Stimulated activated CD4-positive, alpha-beta T cell treated with anti-CD3 and anti-CD28 coated beads, Interleukin-4, amount 100 ng/mL, for 24 hours (primary cell): ENCODE data around the gene FIZ1.

Experiments used
- DNase-seq: peaks from one replicate; pipeline ENCODE4 v3.0.0-alpha.2; 2020

Gene FIZ1, protein sequence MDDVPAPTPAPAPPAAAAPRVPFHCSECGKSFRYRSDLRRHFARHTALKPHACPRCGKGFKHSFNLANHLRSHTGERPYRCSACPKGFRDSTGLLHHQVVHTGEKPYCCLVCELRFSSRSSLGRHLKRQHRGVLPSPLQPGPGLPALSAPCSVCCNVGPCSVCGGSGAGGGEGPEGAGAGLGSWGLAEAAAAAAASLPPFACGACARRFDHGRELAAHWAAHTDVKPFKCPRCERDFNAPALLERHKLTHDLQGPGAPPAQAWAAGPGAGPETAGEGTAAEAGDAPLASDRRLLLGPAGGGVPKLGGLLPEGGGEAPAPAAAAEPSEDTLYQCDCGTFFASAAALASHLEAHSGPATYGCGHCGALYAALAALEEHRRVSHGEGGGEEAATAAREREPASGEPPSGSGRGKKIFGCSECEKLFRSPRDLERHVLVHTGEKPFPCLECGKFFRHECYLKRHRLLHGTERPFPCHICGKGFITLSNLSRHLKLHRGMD

DNA sequence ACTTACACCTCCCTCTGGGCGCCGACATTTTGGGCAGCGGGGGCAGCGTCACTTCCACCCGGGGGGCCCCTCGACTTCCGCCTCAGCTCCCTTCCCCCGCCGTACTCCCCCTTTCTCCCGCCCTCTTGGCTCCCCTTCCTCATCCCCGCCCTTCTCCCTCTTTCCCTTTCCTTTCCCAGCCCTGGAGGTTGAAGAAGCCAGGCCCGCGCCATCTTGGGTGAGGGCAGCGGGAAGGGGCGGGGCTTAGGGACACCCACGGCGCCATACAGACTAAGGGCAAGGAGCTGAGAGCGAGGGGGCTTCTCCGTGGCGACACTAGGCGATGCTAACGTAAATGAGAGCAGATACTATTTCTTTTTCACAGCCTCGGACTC, at the start of gene FIZ1:
Gene FIZ1 (minus strand): TSS at position 50 of the 374 bp plus-strand sequence. CDS start 1,652 bp downstream, outside the sequence.
- peak; percentile 98 for DNase-seq

DNA sequence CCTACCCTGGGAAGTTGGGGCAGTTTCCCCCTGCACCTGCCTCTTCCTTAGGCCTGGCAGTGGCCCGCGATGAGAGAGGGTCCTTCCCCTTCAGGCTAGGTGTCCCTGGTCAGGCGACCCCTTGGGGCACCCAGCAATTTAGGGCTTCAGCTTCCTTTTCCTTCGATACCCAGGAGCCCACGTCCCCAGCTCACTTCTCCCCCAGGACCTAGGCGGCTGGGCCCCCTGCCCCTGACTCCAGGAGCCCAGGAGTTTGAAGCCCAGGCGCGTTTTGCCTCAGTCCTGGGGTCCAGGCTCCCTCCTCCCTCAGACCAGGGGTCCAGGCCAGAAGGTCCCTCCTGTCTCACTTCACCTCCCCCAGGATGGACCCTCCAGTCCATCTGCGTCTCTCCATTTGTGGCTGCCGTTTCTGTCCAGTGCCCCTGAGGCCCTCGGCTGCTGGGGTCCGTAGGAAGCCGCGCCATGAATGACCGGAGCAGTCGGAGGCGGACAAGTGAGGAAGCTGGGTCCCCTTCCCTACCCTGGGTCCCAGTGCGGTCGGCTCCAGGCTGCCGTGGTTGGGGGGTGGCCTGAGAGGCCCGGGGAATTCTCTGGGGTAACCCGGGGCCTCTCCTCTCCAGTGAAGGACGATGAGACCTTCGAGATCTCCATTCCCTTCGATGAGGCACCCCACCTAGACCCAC, 49.4 kb upstream of the FIZ1 start:
- no peak for DNase-seq

DNA sequence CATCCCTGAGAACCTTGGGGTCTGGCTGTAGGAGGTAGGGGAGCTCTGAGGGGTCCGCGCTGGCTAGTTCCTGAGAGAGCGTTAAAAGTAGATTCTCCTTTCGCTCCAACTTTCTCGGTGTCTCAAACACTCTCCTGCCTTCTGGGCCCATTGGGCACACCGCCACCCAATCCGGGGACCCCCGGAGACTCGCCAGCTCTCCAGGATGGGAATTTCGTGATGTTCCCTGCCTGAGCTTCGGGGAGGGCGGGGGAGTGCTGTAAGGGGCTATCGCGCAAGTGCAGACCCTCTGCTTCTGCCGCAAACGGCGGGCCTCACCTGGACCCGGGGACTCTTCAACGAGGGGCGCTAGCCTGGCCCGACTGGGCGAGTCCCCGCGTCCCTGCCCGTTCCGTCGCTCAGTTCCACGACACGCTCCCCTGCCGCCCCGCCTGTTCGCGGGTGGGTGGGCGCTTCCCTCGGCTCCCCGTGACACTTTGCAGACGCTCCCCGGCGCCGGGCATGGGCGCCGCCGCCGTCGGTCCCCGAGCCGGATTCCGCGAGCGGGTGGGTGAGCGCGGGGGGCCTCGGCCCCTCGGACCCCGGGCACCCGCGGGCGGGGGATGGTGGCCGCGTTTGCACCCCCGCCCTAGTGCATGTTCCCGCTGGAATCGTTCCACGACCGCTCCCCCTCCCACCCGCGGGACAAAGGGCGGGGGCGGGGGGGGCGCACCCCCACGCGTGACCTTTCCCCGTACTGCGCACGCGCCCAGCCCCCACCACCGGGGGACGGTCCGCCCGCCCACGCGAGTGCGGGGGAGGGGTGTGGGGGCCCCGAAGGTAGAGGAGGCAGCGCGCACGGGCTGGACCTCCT, 48.6 kb upstream of the FIZ1 start, which contains the start of gene CCDC106:
Gene CCDC106 (plus strand): TSS at position 481 of the 853 bp plus-strand sequence. CDS start 835 bp downstream, outside the sequence.
- peak; percentile 44 for DNase-seq

DNA sequence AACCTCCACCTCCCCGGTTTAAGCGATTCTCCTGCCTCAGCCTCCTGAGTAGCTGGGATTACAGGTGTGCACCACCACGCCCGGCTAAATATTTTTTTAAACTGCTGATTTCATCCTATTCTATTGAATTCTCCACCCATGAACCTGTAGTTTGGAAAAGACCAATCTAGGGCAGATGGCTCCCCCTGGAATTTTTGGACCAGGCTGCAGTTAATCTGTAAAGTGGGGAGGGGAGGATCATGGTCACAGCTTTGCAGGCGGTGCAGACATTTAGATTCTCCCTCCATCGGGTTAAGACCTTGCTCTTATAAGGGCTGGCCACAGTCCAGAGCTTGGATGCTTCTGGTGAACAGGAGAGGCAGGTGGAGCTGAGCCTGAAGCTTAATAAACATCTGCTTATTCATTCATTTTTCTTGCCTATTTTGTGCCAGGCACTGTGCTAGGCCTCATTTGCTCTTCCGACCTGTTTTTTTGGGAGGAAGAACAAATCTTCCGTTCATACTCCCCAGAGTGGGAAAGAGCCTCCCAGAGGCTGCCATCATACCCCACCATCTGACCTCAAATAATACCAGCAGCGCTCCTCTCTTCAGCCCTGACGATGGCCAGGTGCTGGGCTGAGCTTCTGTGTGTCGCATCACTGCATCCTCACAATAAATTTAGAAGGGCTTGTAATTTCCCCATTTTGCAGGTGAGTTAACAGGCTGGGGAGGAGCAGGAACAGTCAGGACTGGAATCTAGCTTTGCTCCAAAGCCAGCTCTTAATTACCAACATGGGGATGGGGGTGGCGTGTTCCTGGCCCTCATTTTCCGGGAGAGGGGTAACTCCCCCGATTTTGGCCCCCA, 47.8 kb upstream of the FIZ1 start:
- no peak for DNase-seq

DNA sequence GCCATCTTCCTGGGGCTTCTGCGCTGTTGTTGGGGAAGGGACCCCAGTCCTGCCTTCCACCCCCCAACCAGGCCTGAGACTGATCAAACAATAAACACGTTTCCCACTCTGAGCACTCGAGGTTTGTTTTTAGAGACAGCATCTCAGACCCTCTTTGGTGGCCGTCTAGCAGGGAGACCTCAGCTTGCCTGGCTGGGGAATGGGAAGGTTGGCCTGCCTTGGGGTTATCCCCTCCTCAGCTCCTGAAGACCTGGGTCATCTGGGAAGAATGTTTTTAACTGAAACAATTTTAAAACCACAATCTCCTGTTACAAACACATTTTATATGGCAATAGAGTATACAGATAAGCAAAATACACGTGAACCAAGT, 46.2 kb upstream of the FIZ1 start:
- DNase-seq, result no peak

DNA sequence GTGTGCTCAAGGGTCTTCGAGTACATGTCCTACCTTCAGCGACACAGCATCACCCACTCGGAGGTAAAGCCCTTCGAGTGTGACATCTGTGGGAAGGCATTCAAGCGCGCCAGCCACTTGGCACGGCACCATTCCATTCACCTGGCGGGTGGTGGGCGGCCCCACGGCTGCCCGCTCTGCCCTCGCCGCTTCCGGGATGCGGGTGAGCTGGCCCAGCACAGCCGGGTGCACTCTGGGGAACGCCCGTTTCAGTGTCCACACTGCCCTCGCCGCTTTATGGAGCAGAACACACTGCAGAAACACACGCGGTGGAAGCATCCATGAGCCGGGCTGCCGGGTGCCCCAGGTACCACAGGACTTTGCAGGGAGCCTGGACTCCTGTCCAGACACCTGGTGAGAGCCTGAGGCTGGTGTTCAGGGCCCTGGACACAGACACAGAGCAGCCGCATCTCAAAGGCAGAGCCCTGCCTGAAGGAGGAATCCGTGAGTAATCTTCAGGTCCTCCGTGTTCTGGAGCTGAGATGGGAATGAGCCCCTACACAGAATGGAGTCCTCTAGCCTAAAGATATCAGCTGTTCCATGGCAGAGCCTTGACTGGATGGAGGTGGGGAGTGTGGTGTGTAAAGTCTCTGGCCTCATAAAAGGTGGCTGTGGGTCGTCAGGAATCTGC, 45.7 kb upstream of the FIZ1 start:
- DNase-seq, result no peak

DNA sequence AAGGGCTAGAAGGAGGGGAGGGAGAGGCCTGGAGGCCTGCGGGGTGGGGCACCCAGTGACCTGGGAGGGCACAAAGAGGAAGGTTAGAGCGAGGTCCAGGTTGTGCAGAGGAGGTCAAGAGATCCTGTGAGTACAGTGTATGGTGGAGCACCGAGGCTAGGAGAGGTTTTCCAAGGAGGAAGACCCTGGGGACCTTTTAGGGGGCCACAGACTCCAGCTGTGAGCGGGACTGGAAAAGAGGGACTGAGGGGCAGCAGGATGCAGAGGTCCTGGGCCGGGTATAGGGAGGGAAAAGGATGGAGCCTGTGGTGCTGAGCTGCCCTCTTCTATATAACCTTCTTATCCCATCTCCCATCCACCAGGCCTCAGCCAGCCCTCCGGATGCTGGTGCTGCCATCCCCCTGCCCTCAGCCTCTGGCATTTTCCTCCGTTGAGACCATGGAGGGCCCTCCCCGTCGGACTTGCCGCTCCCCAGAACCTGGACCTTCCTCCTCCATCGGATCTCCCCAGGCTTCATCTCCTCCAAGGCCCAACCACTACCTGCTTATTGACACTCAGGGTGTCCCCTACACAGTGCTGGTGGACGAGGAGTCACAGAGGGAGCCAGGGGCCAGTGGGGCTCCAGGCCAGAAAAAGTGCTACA, 45.0 kb upstream of the FIZ1 start:
- DNase-seq, result no peak

DNA sequence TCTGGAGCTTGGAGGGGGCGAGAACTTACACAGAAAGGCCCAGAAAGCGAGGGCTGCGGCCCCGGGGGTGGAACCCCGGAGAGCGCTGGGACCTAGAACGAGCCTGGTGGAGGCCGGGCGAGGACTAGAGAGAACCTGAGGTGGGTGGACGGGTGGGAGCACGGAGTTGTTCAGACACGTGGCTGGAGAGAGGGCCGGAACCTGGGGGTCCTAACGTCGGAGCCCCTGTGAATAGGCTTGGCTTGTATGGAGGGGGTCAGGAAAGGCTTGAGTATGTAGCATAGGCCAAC, 44.5 kb upstream of the FIZ1 start:
- DNase-seq, result no peak

DNA sequence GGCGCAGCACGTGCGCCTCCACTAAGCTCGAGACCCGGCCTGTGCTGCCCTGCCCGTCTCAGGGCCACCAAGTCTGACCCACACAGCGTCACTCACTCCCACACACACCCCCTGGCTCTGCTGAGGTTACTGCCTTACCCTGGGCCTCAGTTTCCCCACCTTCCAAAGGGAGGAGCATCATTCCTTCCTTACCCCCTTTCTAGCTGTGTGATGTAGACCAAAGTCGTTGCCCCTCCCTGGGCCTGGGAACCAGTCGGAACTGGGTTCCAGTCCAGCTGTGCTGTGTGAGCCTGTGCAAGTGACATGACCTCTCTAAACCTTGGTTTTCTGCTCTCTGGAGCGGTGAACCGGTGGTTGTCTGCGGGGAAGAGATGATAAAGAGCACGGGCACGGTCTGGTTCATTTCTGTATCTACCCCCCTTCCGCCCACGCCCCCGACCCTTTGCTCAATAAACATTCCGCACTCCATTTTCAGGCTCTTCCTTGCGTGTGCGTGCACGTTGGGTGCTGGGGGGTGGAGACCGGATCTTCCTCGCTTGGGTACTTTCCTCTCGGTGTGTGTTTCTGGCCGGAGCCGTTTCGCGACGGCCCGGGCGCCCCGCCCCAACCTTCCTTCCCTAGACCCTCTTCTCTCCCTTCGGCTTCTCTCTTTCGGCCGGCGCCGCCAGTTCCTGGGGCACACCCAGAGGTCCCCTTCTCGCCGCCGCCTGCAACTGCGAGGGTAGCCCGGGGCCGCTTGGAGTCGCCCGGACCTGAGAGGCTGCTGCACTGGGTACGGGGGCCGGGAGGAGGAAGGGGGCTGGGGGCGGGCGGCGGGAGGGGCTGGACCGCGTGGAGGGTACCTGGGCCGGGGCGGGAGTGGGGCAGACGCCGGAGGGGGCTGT, 43.9 kb upstream of the FIZ1 start, which contains the start of gene ZNF581:
Gene ZNF581 (plus strand): TSS at position 647 of the 884 bp plus-strand sequence. CDS start 923 bp downstream, outside the sequence.
- peak; percentile 85 for DNase-seq

DNA sequence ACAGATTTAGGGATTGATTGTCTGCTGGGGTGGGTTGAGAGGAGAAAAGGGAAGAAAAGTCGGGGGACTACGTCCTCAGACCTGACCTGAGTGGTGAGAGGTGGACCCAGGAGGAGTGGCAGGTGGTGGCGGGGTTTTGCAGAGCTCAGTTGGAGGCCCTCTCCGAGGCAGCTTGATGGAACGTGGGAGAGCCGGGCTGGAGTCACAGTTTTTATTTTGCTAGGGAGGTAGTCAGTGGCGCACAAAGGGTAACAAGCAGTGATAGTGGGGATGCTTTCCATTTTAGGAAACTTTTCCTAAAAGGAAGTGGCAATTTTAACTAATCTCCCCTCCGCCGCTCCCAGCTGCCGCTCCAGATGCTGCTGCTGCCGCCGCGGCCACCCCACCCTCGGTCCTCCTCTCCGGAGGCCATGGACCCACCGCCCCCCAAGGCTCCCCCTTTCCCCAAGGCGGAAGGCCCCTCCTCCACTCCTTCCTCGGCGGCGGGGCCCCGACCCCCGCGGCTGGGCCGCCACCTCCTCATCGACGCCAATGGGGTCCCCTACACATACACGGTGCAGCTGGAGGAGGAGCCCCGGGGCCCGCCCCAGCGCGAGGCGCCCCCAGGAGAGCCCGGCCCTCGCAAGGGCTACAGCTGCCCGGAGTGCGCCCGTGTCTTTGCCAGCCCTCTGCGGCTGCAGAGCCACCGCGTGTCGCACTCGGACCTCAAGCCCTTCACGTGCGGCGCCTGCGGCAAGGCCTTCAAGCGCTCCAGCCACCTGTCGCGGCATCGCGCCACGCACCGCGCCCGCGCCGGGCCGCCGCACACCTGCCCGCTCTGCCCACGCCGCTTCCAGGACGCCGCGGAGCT, 43.1 kb upstream of the FIZ1 start:
- DNase-seq, result peak; percentile 43

DNA sequence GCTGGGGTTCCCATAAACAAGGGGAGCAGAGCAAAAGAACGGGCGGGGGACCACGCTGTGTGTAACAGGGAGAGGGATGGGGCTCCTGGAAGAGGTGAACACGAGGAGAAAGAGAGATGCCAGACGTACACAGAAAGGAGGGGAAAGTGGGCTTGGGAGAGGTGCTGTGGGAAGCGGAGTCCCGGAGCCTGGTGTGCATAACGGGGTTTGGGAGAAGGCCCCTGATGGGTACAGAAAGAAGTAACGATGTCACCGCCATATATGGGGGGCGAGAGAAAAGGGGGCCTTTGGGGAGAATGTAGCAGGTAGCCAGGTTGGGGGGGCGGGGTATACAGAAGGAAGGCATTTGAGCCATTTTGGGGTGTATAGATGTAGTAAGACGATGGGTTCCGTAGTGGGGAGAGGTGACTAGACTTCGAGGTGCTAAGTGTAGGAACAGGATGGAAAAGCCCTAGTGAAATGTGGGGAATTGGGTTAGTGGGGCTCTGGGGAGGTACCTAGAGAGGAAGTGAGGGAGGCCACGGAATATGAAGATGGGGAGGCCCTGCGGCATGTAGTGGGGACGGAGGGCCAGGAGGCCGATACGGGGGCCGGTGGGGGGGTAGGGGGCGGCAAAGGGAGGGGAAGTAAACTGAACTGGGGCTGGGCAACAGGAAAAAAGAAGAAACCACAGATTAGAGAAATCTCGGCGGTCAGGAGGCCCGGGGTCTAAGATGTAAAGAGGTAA, 42.3 kb upstream of the FIZ1 start:
- DNase-seq, result peak; percentile 30

DNA sequence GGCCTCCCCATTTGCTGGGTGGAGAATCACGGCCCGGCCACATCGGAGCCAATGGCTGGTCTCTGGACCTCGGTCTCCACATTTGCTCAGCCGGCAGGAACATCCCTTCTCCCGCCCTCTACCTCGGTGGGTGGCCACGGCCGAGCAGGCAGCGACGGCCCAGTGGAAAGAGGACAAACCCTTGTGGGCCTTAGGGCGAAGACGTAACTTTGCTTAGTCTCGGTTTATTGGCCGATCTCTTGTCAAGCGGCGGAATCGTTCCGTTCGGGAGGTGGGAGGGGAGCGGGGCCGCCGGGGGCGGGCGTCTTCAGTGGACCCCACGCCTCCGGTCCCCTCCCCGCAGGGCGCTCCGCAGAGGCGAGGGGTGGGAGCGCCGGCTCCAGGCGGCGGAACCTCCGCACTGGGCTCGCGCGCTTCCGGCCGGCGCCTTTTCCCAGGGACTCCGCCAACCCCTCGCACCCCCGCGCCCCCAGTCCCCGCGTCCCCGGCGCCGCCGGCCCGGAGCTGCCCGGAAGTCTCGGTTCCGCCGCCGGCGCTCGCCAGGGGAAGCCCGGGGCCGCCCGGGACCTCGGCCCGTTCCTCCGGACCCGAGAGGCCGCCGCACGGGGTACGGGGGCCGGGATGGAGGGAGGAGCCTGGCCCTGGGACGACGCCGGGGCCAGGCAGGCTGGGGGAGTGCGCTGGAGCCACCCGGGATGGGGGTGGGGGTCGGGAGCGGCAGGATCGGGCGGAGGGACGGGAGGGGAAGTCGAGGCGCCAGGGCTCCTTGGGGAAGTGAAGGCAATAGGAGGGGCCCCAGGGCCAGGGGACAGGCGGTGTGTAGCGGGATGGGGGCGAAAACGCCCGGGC, 41.5 kb upstream of the FIZ1 start, which contains the start of gene ZNF580:
Gene ZNF580 (plus strand): TSS at position 426 of the 849 bp plus-strand sequence. CDS start 1,507 bp downstream, outside the sequence.
- DNase-seq, result peak; percentile 62

DNA sequence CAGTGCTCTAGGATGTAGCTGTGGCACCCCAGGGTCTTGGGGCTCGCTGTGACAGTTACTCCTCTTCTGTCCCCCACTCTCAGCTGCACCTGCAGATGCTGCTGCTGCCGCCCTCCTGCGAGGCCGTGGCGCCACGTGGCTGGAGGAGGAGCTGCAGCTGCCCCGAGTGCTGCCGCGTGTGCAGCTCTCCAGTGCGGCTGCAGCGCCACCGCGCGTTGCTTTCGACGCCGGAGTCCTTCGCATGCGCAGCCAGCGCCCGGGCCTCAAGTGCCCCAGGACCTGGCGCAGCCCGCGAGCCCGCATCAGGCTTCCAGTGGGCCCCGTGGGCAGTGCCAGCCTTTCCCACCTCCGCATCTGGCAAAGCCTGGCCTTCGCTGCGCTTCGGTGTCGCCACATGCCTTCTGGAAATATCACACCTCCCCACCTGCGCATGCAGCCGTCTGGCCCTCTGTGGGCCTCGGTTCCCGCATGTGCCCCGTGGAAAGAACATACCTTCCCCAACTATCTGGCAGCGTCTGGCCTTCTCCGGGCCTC, 40.8 kb upstream of the FIZ1 start:
- peak; percentile 73 for DNase-seq

DNA sequence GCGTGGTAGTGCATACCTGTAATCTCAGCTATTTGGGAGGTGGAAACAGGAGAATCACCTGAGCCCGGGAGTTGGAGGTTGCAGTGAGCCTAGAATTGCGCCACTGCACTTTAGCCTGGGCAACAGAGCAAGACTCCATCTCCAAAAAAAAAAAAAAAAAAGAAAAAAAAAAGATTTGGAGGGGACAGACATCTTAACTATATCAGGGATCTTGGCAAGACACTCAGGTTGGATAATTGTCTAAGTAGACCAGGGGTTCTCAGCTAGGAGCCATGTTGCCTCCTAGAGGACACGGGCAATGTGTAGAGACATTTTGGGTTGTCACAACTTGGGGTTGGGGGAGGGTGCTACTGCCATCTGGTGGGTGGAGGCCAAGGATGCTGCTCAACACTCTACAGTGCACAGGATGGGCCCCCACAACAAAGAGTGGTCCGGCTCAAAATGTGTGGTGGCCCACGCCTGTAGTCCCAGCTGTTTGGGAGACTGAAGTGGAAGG, 39.6 kb upstream of the FIZ1 start:
- DNase-seq, result peak; percentile 67

DNA sequence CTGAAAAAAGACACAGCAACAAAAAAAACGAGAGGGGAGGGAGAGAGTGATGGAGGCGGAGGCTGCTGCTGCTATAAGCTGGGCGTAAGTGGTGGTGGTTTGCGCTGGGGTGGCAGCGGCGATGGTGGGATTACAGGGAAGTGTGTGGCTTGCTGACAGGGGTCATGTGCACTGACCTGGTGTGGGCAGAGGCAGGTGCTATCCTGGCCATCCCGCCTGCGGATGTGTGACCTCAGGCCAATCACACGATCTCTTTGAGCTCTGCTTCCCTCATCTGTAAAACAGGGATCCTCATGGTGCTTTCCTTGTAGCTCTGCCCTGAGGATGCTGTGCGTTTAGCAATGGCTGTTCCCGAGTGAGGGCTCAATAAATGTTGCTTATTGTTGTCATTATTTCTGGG, 38.2 kb upstream of the FIZ1 start:
- no peak for DNase-seq

DNA sequence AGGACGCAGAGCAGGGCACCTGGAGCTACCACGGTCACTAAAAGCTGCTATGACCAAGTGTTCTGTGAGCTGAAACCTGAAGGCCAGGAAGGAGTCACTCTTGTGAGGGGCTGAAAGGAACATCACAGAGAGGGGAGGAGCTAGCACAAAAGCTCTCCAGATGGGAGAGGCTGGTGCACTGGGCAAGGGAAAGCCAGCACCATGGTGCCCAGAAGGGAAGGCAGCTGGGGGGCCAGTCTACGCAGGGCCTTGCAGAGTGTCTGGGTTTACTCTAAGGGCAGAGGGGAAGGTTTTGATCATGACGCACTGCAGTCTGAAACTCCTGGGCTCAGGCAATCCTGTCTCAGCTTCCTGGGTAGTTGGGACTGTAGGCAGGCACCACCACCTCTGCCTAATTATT, 37.4 kb upstream of the FIZ1 start:
- DNase-seq, result no peak
